HG03025 (cell line): ENCODE measurements around the gene TANC1.
"Not testable (repeated sequence)": the region's sequence is repeated elsewhere in the genome, so short reads cannot be mapped to it uniquely, and the experiment has no call there.

Source experiments
- ATAC-seq: cut with Tn5 transposase; IDR thresholded peaks from one replicate; pipeline ENCODE4 v1.9.1; 2021; ENCODE audit warnings: mild to moderate bottlenecking, moderate library complexity; ENCODE audit not compliant: unreplicated experiment, low FRiP score

Gene TANC1

GRCh38 chr2:159022019-159022418 is 53.6 kb downstream of the TANC1 start:
- no peak for ATAC-seq

- ATAC-seq: no peak
Measured at GRCh38 chr2:159026170-159026569, 57.7 kb downstream of the TANC1 start.

GRCh38 chr2:159028776-159029175 is 60.3 kb downstream of the TANC1 start:
- no peak for ATAC-seq

- no peak for ATAC-seq
Measured at GRCh38 chr2:159029936-159030335, 61.5 kb downstream of the TANC1 start.

GRCh38 chr2:159030674-159031380 is 62.4 kb downstream of the TANC1 start:
- no peak for ATAC-seq

GRCh38 chr2:159032146-159032545 is 63.7 kb downstream of the TANC1 start:
- no peak for ATAC-seq

GRCh38 chr2:159032580-159032979 is 64.1 kb downstream of the TANC1 start:
- ATAC-seq: no peak

GRCh38 chr2:159034713-159035112 is 66.3 kb downstream of the TANC1 start:
- no peak for ATAC-seq

- no peak for ATAC-seq
Measured at GRCh38 chr2:159035790-159036411, 67.5 kb downstream of the TANC1 start.

- ATAC-seq: not testable (repeated sequence)
Measured at GRCh38 chr2:159036461-159036860, 68.0 kb downstream of the TANC1 start.

GRCh38 chr2:159041328-159041727 is 72.9 kb downstream of the TANC1 start:
- not testable (repeated sequence) for ATAC-seq

GRCh38 chr2:159042115-159042850 is 73.8 kb downstream of the TANC1 start:
- ATAC-seq: no peak

GRCh38 chr2:159043710-159044109 is 75.3 kb downstream of the TANC1 start:
- ATAC-seq: no peak

GRCh38 chr2:159044804-159045286 is 76.4 kb downstream of the TANC1 start:
- ATAC-seq: no peak

GRCh38 chr2:159045545-159046454 is 77.4 kb downstream of the TANC1 start:
- ATAC-seq: no peak

GRCh38 chr2:159046966-159047365 is 78.5 kb downstream of the TANC1 start:
- no peak for ATAC-seq

- ATAC-seq: no peak
Measured at GRCh38 chr2:159050426-159050825, 82.0 kb downstream of the TANC1 start.

GRCh38 chr2:159051133-159051532 is 82.7 kb downstream of the TANC1 start:
- no peak for ATAC-seq

- ATAC-seq: no peak
Measured at GRCh38 chr2:159051661-159052060, 83.2 kb downstream of the TANC1 start.

GRCh38 chr2:159052157-159052601 is 83.7 kb downstream of the TANC1 start:
- ATAC-seq: no peak
